Ascending aorta (tissue), 2 donors: ENCODE data around the gene MRPS24. TPM values are rescaled to one million over a fixed set of nuclear protein-coding genes. Genes with fewer than 3 reads are reported as not detected.

Source experiments
- DNase-seq, 2 donors: peaks; one replicate each; pipeline ENCODE4 v3.0.0-alpha.2; 2019; ENCODE audit warnings: low spot score in 2 of 2
- H3K27ac ChIP-seq, 2 donors: fragments of 200-600 bp; sonication (generic); one replicate each; pipeline ENCODE4 v1.5.1; 2016 to 2017; ENCODE audit warnings: mild to moderate bottlenecking in 1 of 2
- H3K27me3 ChIP-seq: fragments of 200-600 bp; sonication (generic); one replicate; pipeline ENCODE4 v1.5.1; 2017
- H3K36me3 ChIP-seq, 2 donors: fragments of 200-600 bp; sonication (generic); one replicate each; pipeline ENCODE4 v1.5.1; 2016
- H3K4me1 ChIP-seq, 2 donors: fragments of 200-600 bp; sonication (generic); one replicate each; pipeline ENCODE4 v1.5.1; 2016 to 2017; ENCODE audit warnings: mild to moderate bottlenecking in 1 of 2
- H3K4me3 ChIP-seq, 2 donors: fragments of 200-600 bp; sonication (generic); one replicate each; pipeline ENCODE4 v1.5.1; 2016 to 2017; ENCODE audit warnings: mild to moderate bottlenecking in 1 of 2
- H3K9me3 ChIP-seq, 2 donors: fragments of 200-600 bp; sonication (generic); one replicate each; pipeline ENCODE4 v1.5.1; 2016
- intact Hi-C: fragments of 100-400 bp; cut with DNase I; formaldehyde crosslinking; loops from one replicate; pipeline ENCODE4 v1.15.1; 2023
- total RNA-seq: library from RNA; depleted of rRNA; stranded (reverse); fragments of >200 nt; gene quantifications from one replicate; pipeline ENCODE4 v1.1.0, GENCODE V29; 2016
- TF ChIP-seq, protein P1 (sequence below), 3 experiments: fragments of 200-600 bp in 2 of 3; fragments of 450-650 bp in 1 of 3; sonication (generic) in 2 of 3; IDR thresholded peaks; one replicate each; pipeline ENCODE4 v1.5.1; 2016 to 2019; ENCODE audit warnings: antibody characterized with exemption in 3 of 3, mild to moderate bottlenecking in 1 of 3, moderate library complexity in 1 of 3

MRPS24 gene
- total RNA-seq, 1 donor from 2014 or later, result 145 TPM

DNA sequence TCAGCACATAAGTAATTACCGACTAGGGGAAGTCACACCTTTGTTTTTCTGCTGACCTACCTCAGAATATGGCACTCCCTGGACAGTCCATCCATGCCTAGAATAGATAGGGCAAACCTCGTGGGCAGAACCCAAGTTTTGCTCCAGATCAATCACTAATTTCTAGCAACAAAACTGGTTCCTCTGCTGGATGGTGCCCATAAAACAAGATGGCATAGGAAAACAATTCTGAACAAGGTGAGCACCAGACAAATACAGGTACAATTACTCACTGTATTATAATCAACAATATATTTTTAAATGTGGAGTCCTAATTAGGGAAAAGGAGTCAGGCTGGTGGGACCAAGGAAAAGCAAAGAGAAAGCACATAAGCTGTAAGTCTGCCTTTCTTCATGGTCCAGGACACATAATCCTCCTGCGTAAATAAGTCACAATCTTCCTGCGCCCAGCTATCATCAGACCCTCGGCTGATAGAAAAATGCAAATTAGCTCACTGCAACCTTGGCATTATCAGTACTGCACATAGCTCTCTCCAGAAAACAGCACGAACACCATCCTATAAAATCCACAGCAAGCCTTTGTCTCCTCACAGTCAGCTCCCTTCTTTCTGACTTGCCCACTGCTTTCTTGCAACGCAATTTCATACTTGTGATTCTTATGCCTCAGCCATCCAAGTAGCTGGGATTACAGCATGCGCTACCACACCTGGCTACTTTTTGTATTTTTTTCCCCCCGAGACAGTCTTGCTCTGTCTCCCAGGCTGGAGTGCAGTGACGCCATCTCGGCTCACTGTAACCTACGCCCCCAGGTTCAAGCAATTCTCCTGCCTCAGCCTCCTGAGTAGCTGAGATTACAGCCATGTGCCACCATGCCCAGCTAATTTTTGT, 22.0 kb upstream of the MRPS24 start:
- intact Hi-C loops, result no loop called here
- TF ChIP-seq, protein P1, sequence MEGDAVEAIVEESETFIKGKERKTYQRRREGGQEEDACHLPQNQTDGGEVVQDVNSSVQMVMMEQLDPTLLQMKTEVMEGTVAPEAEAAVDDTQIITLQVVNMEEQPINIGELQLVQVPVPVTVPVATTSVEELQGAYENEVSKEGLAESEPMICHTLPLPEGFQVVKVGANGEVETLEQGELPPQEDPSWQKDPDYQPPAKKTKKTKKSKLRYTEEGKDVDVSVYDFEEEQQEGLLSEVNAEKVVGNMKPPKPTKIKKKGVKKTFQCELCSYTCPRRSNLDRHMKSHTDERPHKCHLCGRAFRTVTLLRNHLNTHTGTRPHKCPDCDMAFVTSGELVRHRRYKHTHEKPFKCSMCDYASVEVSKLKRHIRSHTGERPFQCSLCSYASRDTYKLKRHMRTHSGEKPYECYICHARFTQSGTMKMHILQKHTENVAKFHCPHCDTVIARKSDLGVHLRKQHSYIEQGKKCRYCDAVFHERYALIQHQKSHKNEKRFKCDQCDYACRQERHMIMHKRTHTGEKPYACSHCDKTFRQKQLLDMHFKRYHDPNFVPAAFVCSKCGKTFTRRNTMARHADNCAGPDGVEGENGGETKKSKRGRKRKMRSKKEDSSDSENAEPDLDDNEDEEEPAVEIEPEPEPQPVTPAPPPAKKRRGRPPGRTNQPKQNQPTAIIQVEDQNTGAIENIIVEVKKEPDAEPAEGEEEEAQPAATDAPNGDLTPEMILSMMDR (IDR thresholded peaks at IDR 0.05), result no peak
- no peak overlapping the region for H3K4me3 ChIP-seq
- no peak for DNase-seq
- no peak overlapping the region for H3K27ac ChIP-seq
- H3K36me3 ChIP-seq, result peaks cover 0 to 3% of the 10 kb centered on the region in 2 donors
- H3K4me1 ChIP-seq, result no peaks in the 10 kb centered on the region
- H3K27me3 ChIP-seq, result no peaks in the 10 kb centered on the region
- no peaks in the 10 kb centered on the region for H3K9me3 ChIP-seq

DNA sequence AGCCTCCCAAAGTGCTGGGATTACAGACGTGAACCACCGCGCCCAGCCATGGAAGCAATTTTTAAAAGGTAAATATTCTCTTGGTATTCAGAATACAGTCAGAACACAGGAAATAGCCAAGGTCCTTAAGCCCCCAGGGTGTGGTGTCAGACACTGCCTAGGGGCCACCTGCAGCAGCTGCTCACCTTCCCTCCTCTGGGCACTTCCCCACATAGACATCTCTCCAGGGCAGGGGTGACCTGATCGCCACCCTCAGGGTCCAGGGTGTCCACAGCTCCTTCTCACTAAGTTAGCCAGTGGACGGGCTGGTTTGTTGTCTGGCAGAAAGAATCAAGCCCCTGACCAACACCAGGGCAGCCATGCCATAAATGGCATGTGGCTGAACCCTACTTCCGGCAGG, 21.2 kb upstream of the MRPS24 start:
- intact Hi-C loops, result no loop called here
- Histone ChIP-seq H3K9me3 (no peaks in the 10 kb centered on the region), H3K27me3 (no peaks in the 10 kb centered on the region), H3K36me3 (peaks cover 6 to 7% of the 10 kb centered on the region in 2 donors), H3K27ac (no peak overlapping the region), H3K4me3 (no peak overlapping the region), H3K4me1 (no peaks in the 10 kb centered on the region)
- TF ChIP-seq, protein P1 (IDR thresholded peaks at IDR 0.05), result no peak
- DNase-seq, result no peak

GRCh38 chr7:43888993-43889945, 20.0 kb upstream of the MRPS24 start:
- intact Hi-C loops, result no loop called here
- H3K36me3 ChIP-seq, result peaks cover 6 to 14% of the 10 kb centered on the region in 2 donors
- TF ChIP-seq, protein P1 (IDR thresholded peaks at IDR 0.05), result no peak
- DNase-seq, result no peak
- H3K4me3 ChIP-seq, result no peak overlapping the region
- no peaks in the 10 kb centered on the region for H3K27me3 ChIP-seq
- H3K9me3 ChIP-seq, result no peaks in the 10 kb centered on the region
- no peak overlapping the region for H3K27ac ChIP-seq
- H3K4me1 ChIP-seq, result no peaks in the 10 kb centered on the region

DNA sequence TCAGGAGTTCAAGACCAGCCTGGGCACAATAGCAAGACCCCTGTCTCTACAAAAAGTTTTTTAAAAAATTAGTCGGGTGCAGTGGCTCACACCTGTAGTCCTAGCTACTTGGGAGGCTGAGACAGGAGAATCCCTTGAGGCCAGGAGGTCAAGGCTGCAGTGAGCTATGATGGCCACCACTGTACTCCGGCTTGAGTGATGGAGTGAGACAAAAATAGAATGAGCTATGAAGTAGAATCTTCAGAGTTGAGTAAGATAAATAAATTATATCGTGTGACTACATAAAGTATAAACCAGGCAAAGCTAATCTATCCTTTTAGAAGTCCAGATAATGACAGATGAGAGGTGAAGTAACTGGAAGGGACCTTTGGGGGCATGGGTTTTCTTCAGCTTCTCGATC, 15.3 kb upstream of the MRPS24 start:
- Histone ChIP-seq H3K27ac (no peak overlapping the region), H3K36me3 (peaks cover 24 to 39% of the 10 kb centered on the region in 2 donors)
- intact Hi-C loops, result no loop called here

DNA sequence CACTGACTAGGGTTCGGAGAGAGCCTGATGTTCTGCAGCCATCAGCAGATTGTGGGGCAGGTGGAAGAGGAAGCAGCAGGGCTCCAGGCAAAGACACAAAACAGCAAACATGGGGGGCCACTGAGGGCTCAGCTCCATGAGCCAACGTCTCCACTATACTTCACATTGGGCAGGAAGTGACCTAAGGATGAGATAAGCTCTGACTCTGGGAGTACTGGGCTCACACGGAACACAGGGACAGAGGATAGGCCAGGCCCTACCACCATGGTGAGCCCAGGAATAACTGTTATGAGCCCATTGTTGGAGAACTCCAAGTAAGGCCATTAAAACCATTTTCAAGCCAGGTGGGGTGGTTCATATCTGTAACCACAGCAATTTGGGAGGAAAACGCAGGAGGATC, 14.9 kb upstream of the MRPS24 start:
- Histone ChIP-seq H3K4me3 (no peak overlapping the region), H3K27ac (no peak overlapping the region), H3K27me3 (no peaks in the 10 kb centered on the region), H3K9me3 (no peaks in the 10 kb centered on the region), H3K4me1 (peaks cover 5 to 6% of the 10 kb centered on the region in 2 donors), H3K36me3 (peaks cover 24 to 42% of the 10 kb centered on the region in 2 donors)
- intact Hi-C loops, result no loop called here
- TF ChIP-seq, protein P1 (IDR thresholded peaks at IDR 0.05), result no peak
- no peak for DNase-seq

More for the DNA sequence above, 15.3 kb upstream of the MRPS24 start:
- Histone ChIP-seq H3K4me1 (peaks cover 2 to 3% of the 10 kb centered on the region in 2 donors), H3K9me3 (no peaks in the 10 kb centered on the region), H3K27me3 (no peaks in the 10 kb centered on the region), H3K4me3 (no peak overlapping the region)
- DNase-seq, result no peak
- TF ChIP-seq, protein P1 (IDR thresholded peaks at IDR 0.05), result no peak
